ENCODE data around the gene TSPO. TPM values are rescaled to one million over a fixed set of nuclear protein-coding genes. Genes with fewer than 3 reads are reported as not detected.

TSPO gene
- total RNA-seq, 2 donors from 2014 or later, result 238 to 472 TPM

DNA sequence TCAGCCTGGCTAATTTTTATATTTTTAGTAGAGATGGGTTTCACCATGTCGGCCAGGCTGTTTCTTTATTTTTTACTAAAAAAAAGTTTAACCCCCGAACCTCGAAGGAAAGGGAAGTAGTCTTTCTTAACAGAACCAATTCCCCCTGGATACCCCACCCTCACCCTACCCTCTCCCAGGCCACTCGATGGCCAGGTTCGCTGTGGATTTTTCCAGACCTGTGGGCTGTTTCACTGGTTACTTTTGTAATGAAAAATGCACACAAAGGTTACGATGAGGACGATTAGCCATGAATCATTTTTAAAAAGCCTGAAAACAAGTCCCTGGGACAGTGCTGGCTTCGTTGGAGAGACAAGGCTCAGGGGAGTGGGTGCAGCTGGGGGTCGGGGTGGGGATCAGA is 2.5 kb downstream of the TSPO start:
- peak overlapping the region; percentile 36 for H3K4me3 ChIP-seq
- no peaks in the 10 kb centered on the region for H3K27me3 ChIP-seq (replicated peaks; ENCODE audit: insufficient read depth)
- ATAC-seq (ENCODE audit: insufficient number of reproducible peaks, low FRiP score, low read depth) (no peak), DNase-seq (ENCODE audit: low spot score) (no peak)
- TF ChIP-seq, protein P1, sequence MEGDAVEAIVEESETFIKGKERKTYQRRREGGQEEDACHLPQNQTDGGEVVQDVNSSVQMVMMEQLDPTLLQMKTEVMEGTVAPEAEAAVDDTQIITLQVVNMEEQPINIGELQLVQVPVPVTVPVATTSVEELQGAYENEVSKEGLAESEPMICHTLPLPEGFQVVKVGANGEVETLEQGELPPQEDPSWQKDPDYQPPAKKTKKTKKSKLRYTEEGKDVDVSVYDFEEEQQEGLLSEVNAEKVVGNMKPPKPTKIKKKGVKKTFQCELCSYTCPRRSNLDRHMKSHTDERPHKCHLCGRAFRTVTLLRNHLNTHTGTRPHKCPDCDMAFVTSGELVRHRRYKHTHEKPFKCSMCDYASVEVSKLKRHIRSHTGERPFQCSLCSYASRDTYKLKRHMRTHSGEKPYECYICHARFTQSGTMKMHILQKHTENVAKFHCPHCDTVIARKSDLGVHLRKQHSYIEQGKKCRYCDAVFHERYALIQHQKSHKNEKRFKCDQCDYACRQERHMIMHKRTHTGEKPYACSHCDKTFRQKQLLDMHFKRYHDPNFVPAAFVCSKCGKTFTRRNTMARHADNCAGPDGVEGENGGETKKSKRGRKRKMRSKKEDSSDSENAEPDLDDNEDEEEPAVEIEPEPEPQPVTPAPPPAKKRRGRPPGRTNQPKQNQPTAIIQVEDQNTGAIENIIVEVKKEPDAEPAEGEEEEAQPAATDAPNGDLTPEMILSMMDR (IDR thresholded peaks at IDR 0.05), result no peak
- no peak overlapping the region for H3K27ac ChIP-seq
- no peaks in the 10 kb centered on the region for H3K9me3 ChIP-seq
- H3K36me3 ChIP-seq, result no peaks in the 10 kb centered on the region
- H3K4me1 ChIP-seq (ENCODE audit: control insufficient read depth in 1 of 2, low read depth in 2 of 2), result peaks cover 14 to 22% of the 10 kb centered on the region in 2 donors

DNA sequence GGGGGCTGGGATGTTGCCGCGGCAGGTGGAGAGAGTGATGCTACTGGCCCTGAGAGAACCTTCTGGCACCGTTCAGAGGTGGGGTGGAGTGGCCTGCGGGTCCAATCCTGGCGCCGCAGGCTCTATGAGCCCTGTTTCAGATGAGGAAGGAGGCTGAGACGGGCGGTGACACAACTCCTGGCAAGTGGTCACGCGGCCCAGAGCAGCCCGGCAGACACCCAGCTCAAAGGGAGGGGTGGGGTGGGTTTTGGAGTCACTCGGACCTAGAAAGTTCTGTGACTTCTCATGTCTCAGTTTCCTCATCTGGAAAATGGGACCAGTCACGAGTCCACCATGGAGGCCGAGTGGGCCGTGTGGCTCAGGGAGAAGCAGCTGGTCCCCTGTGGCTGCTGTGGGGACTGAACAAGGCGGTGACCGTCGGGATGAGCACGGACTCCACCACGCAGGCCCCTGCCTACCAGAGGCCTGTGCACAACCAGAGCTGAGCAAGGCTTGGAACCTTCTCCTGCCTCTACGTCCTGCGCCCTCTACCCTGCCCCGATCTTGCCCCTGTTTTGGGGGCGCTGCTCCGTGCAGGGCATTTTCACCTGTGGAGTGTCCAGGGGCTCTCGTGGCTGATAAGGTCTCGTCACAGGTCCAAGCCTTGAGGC is 3.7 kb downstream of the TSPO start:
- H3K36me3 ChIP-seq, result no peaks in the 10 kb centered on the region
- ATAC-seq (ENCODE audit: insufficient number of reproducible peaks, low FRiP score, low read depth) (no peak), DNase-seq (ENCODE audit: low spot score) (no peak)
- TF ChIP-seq, protein P1 (IDR thresholded peaks at IDR 0.05), result no peak
- H3K27ac ChIP-seq, result no peak overlapping the region
- peaks cover 14 to 22% of the 10 kb centered on the region in 2 donors for H3K4me1 ChIP-seq (ENCODE audit: control insufficient read depth in 1 of 2, low read depth in 2 of 2)
- H3K27me3 ChIP-seq (replicated peaks; ENCODE audit: insufficient read depth), result no peaks in the 10 kb centered on the region
- H3K9me3 ChIP-seq, result no peaks in the 10 kb centered on the region
- H3K4me3 ChIP-seq, result no peak overlapping the region

DNA sequence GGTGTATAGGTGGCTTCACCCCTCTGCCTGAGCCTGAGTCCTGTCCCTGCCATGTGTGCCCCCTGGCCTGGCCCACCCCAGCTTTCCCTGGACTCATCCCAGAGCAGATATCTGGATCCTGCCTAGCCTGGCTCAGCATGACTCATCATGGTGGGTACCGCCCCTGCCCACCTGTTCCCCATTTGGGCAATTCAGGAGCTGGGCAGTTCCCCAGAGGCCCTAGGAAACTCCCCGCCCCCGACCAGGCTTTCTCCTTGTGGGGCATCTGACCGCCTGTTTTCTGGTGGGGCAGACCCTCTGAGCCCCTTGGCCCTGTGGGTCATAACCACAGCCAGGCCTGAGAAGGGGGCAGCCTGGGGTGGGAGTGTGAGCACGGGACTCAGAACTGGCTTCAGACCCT is 4.4 kb downstream of the TSPO start:
- Histone ChIP-seq H3K4me1 (ENCODE audit: control insufficient read depth in 1 of 2, low read depth in 2 of 2) (peaks cover 12 to 16% of the 10 kb centered on the region in 2 donors), H3K9me3 (no peaks in the 10 kb centered on the region), H3K4me3 (no peak overlapping the region), H3K27me3 (replicated peaks; ENCODE audit: insufficient read depth) (no peaks in the 10 kb centered on the region), H3K36me3 (peaks cover 1% of the 10 kb centered on the region), H3K27ac (no peak overlapping the region)
- TF ChIP-seq, protein P1 (IDR thresholded peaks at IDR 0.05), result no peak
- ATAC-seq (ENCODE audit: insufficient number of reproducible peaks, low FRiP score, low read depth) (no peak), DNase-seq (ENCODE audit: low spot score) (no peak)

DNA sequence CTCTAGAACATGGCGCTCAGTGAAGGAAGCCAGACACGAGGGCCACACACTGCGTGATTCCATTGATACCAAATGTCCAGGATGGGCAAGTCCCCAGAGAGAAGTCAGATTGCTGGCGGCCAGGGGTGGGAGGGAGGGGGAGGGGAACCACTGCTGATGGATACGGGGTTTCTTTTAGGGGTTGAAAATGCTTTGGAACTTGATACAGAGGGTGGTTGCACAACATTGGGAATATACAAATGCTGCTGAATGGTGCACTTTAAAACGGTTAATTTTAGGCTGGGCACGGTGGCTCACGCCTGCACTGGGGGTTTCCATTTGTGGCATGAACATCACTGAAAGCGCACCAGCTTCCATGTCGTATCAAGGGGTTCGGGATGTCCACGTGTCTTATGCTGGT is 5.1 kb downstream of the TSPO start:
- no peak for ATAC-seq (ENCODE audit: insufficient number of reproducible peaks, low FRiP score, low read depth)
- Histone ChIP-seq H3K36me3 (peaks cover 8% of the 10 kb centered on the region), H3K9me3 (no peaks in the 10 kb centered on the region), H3K4me1 (ENCODE audit: control insufficient read depth in 1 of 2, low read depth in 2 of 2) (peaks cover 11 to 13% of the 10 kb centered on the region in 2 donors), H3K27ac (no peak overlapping the region), H3K4me3 (no peak overlapping the region), H3K27me3 (replicated peaks; ENCODE audit: insufficient read depth) (no peaks in the 10 kb centered on the region)
- TF ChIP-seq, protein P1 (IDR thresholded peaks at IDR 0.05), result no peak
- DNase-seq (ENCODE audit: low spot score), result no peak

DNA sequence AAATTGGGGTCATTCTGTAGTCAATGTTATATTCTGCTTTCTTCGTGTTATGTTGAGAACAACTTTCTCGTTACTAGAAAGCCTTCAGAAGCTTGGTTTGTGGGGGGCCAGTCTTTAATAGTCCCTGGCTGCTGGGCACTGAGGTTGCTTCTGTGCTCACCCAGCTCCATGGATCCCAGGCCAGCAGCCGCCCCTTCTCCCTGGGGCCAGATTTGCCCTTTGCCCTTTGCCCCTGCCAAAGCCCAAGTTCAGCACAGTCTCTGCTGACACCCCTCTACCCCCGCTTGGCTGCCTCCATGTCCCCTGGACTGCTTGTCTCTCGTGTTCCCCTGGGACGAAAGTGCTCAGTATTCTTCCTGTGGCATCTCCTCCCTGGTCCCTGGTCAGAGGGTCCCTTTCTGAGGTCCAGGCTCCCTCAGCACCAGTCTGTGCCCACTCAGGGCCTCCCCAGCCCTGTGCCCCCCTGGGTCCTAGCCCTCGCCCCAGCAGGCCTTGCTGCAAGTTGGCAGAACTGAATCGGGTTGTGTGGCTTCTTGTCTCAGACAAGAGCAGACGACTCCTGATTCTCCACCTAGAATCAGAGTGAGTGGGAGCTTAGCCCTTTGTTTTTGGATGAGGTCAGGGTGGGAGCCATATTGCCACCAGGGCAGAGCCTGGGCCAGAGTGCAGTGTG is 6.7 kb downstream of the TSPO start:
- DNase-seq (ENCODE audit: low spot score) (no peak), ATAC-seq (ENCODE audit: insufficient number of reproducible peaks, low FRiP score, low read depth) (no peak)
- TF ChIP-seq, protein P1 (IDR thresholded peaks at IDR 0.05), result no peak
- H3K27me3 ChIP-seq (replicated peaks; ENCODE audit: insufficient read depth), result no peaks in the 10 kb centered on the region
- H3K27ac ChIP-seq, result no peak overlapping the region
- H3K4me1 ChIP-seq (ENCODE audit: control insufficient read depth in 1 of 2, low read depth in 2 of 2), result peaks cover under 1 to 7% of the 10 kb centered on the region in 2 donors
- no peak overlapping the region for H3K4me3 ChIP-seq
- H3K36me3 ChIP-seq, result peaks cover 11% of the 10 kb centered on the region
- no peaks in the 10 kb centered on the region for H3K9me3 ChIP-seq
